Measurements from ENCODE around the gene REP15.

Gene REP15

DNA sequence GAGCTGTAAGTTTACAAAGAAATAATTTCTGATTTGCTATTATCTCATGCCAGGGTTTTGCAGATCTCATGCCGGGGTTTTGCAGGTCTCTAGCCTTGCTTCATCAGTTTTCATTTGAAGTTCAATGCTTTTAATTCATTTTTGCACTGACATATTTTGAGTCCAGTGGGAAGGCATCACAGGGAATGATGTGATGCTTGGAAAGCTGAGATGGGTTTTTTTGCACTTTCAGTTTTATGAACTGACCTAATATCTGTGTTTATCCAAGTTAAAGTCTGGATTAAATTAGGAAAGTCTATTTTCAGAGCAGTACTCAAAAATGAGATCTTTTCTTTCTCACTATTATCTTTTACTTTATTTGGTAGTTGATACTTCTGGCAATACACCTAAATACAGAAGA lies 23.6 kb upstream of the REP15 start:
- Histone ChIP-seq H3K27ac (ENCODE audit: low read length) (no peak overlapping the region), H3K9me3 (ENCODE audit: control insufficient read depth, insufficient read depth, low read length) (no peaks in the 10 kb centered on the region), H3K36me3 (ENCODE audit: control insufficient read depth, insufficient read depth, low read length) (no peaks in the 10 kb centered on the region), H3K4me1 (ENCODE audit: control insufficient read depth, insufficient read depth, low read length) (no peaks in the 10 kb centered on the region), H3K27me3 (ENCODE audit: control insufficient read depth, insufficient read depth, low read length) (no peaks in the 10 kb centered on the region; the same call in 1 of the 2 replicates), H3K4me3 (ENCODE audit: low read length) (no peak overlapping the region)
- WGBS (ENCODE audit: insufficient coverage, insufficient read length), result no CpG with 5 or more reads among the region's 1 CpG
- no peak for DNase-seq (ENCODE audit: low read depth, low spot score)

DNA sequence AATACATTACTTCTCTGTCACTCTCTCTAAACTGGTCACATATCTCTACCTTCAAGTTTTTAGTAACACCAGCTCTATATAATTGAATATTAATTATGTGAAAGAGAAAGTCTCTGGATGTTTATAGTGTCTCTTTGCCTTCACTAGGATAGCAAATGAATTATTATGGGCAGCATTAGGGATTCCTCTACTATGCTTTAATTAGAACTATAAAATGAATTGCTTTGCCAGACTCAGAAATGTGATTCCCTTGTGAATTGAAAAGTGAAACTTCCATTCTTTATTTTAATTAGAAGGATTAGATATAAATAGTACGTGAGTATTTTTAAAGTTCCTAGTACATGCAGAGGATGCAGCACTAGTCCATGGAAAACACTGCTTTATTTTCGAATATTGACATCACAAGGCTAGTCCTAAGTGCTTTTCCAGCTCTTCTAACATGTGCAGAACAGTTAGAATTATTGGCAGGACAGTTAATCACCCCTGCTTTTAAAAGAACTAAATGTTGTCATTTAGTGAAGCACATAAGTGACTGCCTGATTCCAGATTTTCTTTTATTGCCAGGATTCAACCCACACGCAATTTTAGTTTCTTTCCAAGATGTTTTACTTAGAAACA lies 23.0 kb upstream of the REP15 start:
- H3K36me3 ChIP-seq (ENCODE audit: control insufficient read depth, insufficient read depth, low read length), result no peaks in the 10 kb centered on the region

GRCh38 chr12:27674989-27675388 lies 21.3 kb upstream of the REP15 start:
- no peaks in the 10 kb centered on the region; the same call in 1 of the 2 replicates for H3K27me3 ChIP-seq (ENCODE audit: control insufficient read depth, insufficient read depth, low read length)
- no peaks in the 10 kb centered on the region for H3K9me3 ChIP-seq (ENCODE audit: control insufficient read depth, insufficient read depth, low read length)
- DNase-seq (ENCODE audit: low read depth, low spot score), result no peak
- WGBS (ENCODE audit: insufficient coverage, insufficient read length), result no CpG with 5 or more reads among the region's 2 CpGs
- H3K27ac ChIP-seq (ENCODE audit: low read length), result no peak overlapping the region
- no peaks in the 10 kb centered on the region for H3K36me3 ChIP-seq (ENCODE audit: control insufficient read depth, insufficient read depth, low read length)
- H3K4me3 ChIP-seq (ENCODE audit: low read length), result no peak overlapping the region
- H3K4me1 ChIP-seq (ENCODE audit: control insufficient read depth, insufficient read depth, low read length), result no peaks in the 10 kb centered on the region

More for the DNA sequence above, 23.0 kb upstream of the REP15 start:
- H3K27me3 ChIP-seq (ENCODE audit: control insufficient read depth, insufficient read depth, low read length), result no peaks in the 10 kb centered on the region; the same call in 1 of the 2 replicates
- WGBS (ENCODE audit: insufficient coverage, insufficient read length), result no CpG with 5 or more reads among the region's 3 CpGs
- no peaks in the 10 kb centered on the region for H3K4me1 ChIP-seq (ENCODE audit: control insufficient read depth, insufficient read depth, low read length)
- no peaks in the 10 kb centered on the region for H3K9me3 ChIP-seq (ENCODE audit: control insufficient read depth, insufficient read depth, low read length)
- no peak overlapping the region for H3K4me3 ChIP-seq (ENCODE audit: low read length)
- DNase-seq (ENCODE audit: low read depth, low spot score), result no peak
- H3K27ac ChIP-seq (ENCODE audit: low read length), result no peak overlapping the region

DNA sequence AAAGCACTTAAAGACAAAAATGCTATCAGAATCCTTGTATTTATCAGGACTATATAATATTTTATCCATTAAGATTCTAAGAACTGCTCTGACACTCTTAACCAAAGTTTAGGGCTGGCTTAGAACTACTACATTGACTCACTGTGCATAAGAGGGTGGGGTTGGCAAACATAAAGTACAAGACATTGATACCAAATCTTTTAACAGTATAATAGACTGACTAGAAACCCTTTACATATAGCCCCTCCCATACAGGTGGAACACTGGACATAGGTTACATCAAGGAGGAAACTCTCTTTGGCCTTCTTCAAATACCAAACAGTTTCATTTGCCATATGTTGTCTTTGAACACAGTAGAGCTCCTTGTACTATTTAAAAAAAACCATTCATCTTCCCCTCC lies 15.6 kb upstream of the REP15 start:
- Histone ChIP-seq H3K27me3 (ENCODE audit: control insufficient read depth, insufficient read depth, low read length) (no peaks in the 10 kb centered on the region), H3K36me3 (ENCODE audit: control insufficient read depth, insufficient read depth, low read length) (no peaks in the 10 kb centered on the region; the same call in 1 of the 2 replicates), H3K9me3 (ENCODE audit: control insufficient read depth, insufficient read depth, low read length) (no peaks in the 10 kb centered on the region), H3K4me1 (ENCODE audit: control insufficient read depth, insufficient read depth, low read length) (no peaks in the 10 kb centered on the region), H3K4me3 (ENCODE audit: low read length) (no peak overlapping the region), H3K27ac (ENCODE audit: low read length) (no peak overlapping the region)
- DNase-seq (ENCODE audit: low read depth, low spot score), result no peak

GRCh38 chr12:27682534-27682933 lies 13.7 kb upstream of the REP15 start:
- Histone ChIP-seq H3K36me3 (ENCODE audit: control insufficient read depth, insufficient read depth, low read length) (no peaks in the 10 kb centered on the region; the same call in 1 of the 2 replicates), H3K4me1 (ENCODE audit: control insufficient read depth, insufficient read depth, low read length) (no peaks in the 10 kb centered on the region), H3K9me3 (ENCODE audit: control insufficient read depth, insufficient read depth, low read length) (no peaks in the 10 kb centered on the region), H3K4me3 (ENCODE audit: low read length) (no peak overlapping the region), H3K27me3 (ENCODE audit: control insufficient read depth, insufficient read depth, low read length) (no peaks in the 10 kb centered on the region), H3K27ac (ENCODE audit: low read length) (no peak overlapping the region)
- DNase-seq (ENCODE audit: low read depth, low spot score), result no peak
- WGBS (ENCODE audit: insufficient coverage, insufficient read length), result no CpG with 5 or more reads among the region's 2 CpGs

DNA sequence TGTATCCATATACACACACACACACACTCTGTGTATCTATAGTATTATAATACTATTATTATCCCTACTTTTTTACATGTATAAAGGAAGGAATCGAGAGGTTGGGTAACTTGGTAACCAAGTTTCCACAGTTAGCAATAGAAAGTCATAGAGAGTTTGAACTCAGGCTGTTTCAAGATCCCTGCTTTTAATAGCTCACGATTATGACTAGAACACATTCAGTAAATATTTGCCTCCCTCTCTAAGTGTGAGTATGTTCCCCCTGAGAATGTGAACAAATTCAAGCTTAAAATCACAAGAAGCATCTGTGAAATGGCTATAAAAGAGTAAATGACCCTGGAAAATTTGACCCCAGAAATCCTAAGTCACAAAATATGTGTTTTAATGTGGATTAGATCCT lies 11.0 kb upstream of the REP15 start:
- DNase-seq (ENCODE audit: low read depth, low spot score), result no peak
- WGBS (ENCODE audit: insufficient coverage, insufficient read length), result no CpG with 5 or more reads among the region's 2 CpGs
- H3K4me3 ChIP-seq (ENCODE audit: low read length), result no peak overlapping the region
- H3K9me3 ChIP-seq (ENCODE audit: control insufficient read depth, insufficient read depth, low read length), result no peaks in the 10 kb centered on the region
- no peaks in the 10 kb centered on the region; the same call in 1 of the 2 replicates for H3K4me1 ChIP-seq (ENCODE audit: control insufficient read depth, insufficient read depth, low read length)
- no peak overlapping the region for H3K27ac ChIP-seq (ENCODE audit: low read length)
- H3K36me3 ChIP-seq (ENCODE audit: control insufficient read depth, insufficient read depth, low read length), result no peaks in the 10 kb centered on the region; the same call in 1 of the 2 replicates
- H3K27me3 ChIP-seq (ENCODE audit: control insufficient read depth, insufficient read depth, low read length), result no peaks in the 10 kb centered on the region

DNA sequence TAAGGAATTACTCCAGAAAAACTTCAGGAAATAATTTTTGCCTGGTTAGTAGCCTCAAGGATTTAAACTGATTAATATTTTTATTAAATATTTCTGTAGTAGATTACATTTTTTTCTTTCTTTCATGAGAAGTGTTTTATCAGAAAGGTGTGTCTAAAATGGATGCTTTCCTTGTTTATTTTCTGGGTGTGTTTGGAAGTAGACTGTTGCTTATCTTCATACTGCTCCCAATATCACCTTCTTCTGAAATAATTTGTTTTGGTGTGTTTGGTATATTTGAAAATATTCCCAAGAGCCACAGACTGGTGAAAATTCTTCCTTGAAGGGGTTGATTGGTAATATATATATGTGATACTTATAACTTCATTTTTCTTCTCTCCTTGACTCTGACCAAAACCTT lies 10.1 kb upstream of the REP15 start:
- H3K9me3 ChIP-seq (ENCODE audit: control insufficient read depth, insufficient read depth, low read length), result no peaks in the 10 kb centered on the region
- no peak for DNase-seq (ENCODE audit: low read depth, low spot score)
- H3K36me3 ChIP-seq (ENCODE audit: control insufficient read depth, insufficient read depth, low read length), result no peaks in the 10 kb centered on the region; the same call in 1 of the 2 replicates
- no peaks in the 10 kb centered on the region; the same call in 1 of the 2 replicates for H3K4me1 ChIP-seq (ENCODE audit: control insufficient read depth, insufficient read depth, low read length)
- no peak overlapping the region for H3K4me3 ChIP-seq (ENCODE audit: low read length)
- no peak overlapping the region for H3K27ac ChIP-seq (ENCODE audit: low read length)
- no peaks in the 10 kb centered on the region for H3K27me3 ChIP-seq (ENCODE audit: control insufficient read depth, insufficient read depth, low read length)

DNA sequence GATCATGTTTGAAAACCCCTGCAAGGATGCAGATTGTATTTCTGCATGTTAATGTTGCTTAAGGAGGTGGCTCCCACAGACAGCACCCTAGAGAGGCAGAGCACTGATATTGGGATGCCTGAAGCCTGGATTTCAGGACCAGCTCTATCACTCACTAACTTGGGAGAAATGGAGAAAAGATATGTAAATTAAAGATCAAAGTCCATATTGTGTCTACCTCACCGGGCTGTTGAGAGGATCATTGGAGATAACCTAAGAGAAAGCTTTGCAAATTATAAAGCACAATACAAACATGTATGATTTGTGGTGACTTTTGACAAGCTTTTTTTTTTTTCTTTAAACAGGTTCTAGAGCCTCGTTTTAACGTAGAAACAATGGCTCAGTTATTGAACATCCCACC lies 7.6 kb upstream of the REP15 start:
- H3K9me3 ChIP-seq (ENCODE audit: control insufficient read depth, insufficient read depth, low read length), result no peaks in the 10 kb centered on the region
- no peak overlapping the region for H3K27ac ChIP-seq (ENCODE audit: low read length)
- WGBS (ENCODE audit: insufficient coverage, insufficient read length), result no CpG with 5 or more reads among the region's 3 CpGs
- DNase-seq (ENCODE audit: low read depth, low spot score), result no peak
- H3K27me3 ChIP-seq (ENCODE audit: control insufficient read depth, insufficient read depth, low read length), result no peaks in the 10 kb centered on the region
- no peaks in the 10 kb centered on the region; the same call in 1 of the 2 replicates for H3K4me1 ChIP-seq (ENCODE audit: control insufficient read depth, insufficient read depth, low read length)
- no peaks in the 10 kb centered on the region for H3K36me3 ChIP-seq (ENCODE audit: control insufficient read depth, insufficient read depth, low read length)
- no peak overlapping the region for H3K4me3 ChIP-seq (ENCODE audit: low read length)

DNA sequence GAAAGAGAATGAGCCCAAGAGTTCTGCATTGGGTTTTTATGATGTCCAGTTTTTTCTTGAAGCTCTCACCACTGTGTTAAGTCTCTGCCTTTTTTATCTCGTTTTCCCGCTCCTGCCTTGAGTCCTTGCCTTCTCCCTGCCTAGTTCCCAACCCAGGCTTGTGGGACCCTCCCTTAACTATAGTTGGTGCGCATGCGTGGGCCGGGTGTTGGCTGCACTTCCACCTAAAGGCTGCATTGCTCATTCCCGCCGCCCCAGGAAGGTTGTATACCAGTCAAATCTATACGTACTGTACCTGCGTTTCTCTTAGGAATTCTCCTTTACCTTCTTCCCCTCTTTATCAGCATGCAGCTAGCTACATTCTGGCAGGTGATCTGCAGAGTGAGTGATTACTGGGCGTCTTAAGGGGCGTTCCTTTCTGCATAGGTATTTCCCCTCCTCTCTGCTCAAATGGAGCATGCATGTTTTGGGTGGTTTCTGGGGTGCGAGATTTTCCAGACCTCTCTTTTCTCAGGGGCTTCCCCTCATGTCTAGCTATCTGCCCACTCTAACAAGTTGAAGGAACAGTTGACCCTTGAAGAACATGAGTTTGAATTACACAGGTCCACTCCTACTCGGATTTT lies 6.6 kb upstream of the REP15 start:
- Histone ChIP-seq H3K27ac (ENCODE audit: low read length) (no peak overlapping the region), H3K9me3 (ENCODE audit: control insufficient read depth, insufficient read depth, low read length) (no peaks in the 10 kb centered on the region), H3K4me3 (ENCODE audit: low read length) (no peak overlapping the region), H3K4me1 (ENCODE audit: control insufficient read depth, insufficient read depth, low read length) (no peaks in the 10 kb centered on the region; the same call in 1 of the 2 replicates), H3K36me3 (ENCODE audit: control insufficient read depth, insufficient read depth, low read length) (no peaks in the 10 kb centered on the region), H3K27me3 (ENCODE audit: control insufficient read depth, insufficient read depth, low read length) (no peaks in the 10 kb centered on the region)
- DNase-seq (ENCODE audit: low read depth, low spot score), result no peak
- WGBS (ENCODE audit: insufficient coverage, insufficient read length), result no CpG with 5 or more reads among the region's 13 CpGs

DNA sequence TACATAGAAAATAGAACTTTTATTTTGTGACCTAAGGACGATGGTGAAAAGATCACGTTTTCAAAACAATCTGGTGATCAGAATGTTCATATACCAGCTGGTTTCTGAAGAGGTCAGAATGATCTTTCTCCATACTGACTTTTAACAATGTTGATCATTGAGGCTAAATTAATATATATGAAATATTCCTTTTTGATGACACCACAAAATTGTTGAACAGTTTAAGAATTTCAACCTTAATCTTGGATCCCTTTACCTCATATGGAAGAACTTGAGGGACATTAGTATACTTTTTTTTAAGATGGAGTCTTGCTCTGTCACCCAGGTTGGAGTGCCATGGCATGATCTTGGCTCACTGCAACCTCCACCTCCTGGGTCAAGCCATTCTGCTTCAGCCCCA lies 2.8 kb upstream of the REP15 start:
- Histone ChIP-seq H3K9me3 (ENCODE audit: control insufficient read depth, insufficient read depth, low read length) (no peaks in the 10 kb centered on the region), H3K27ac (ENCODE audit: low read length) (no peak overlapping the region), H3K36me3 (ENCODE audit: control insufficient read depth, insufficient read depth, low read length) (no peaks in the 10 kb centered on the region), H3K27me3 (ENCODE audit: control insufficient read depth, insufficient read depth, low read length) (no peaks in the 10 kb centered on the region), H3K4me3 (ENCODE audit: low read length) (no peak overlapping the region), H3K4me1 (ENCODE audit: control insufficient read depth, insufficient read depth, low read length) (no peaks in the 10 kb centered on the region; the same call in 1 of the 2 replicates)
- no CpG with 5 or more reads among the region's 2 CpGs for WGBS (ENCODE audit: insufficient coverage, insufficient read length)
- no peak for DNase-seq (ENCODE audit: low read depth, low spot score)
